K562 (cell line): ENCODE data around the gene PPP1R12B. TPM values are rescaled to one million over a fixed set of nuclear protein-coding genes. Genes with fewer than 3 reads are reported as not detected.
A peak's percentile ranks its signal among the peaks of the same experiment; 100 is the strongest.

Experiments used
- ATAC-seq: fragments of 200-7000 bp; cut with Tn5 transposase; 3 replicates; pipeline ENCODE4 v1.9.1; 2020; ENCODE audit warnings: moderate library complexity
- BruUV-seq: library from RNA; stranded (reverse); fragments of 400-500 nt; replicated peaks from 2 replicates; lab custom pipeline; 2021; lab: Mats Ljungman, UMichigan
- CTCF ChIA-PET: fragments of 300-600 bp; formaldehyde crosslinking; extraction: SDS; loops from one replicate; lab custom pipeline; 2021; ENCODE audit warnings: low intra/inter-chr PET ratio; lab: Yijun Ruan, JAX
- POLR2A ChIA-PET: fragments of 300-600, 350-650 bp; sonication (Branson Sonifier 250); formaldehyde crosslinking; extraction: SDS; loops from one replicate; lab custom pipeline; 2021; ENCODE audit warnings: antibody characterized with exemption, inconsistent platforms; lab: Yijun Ruan, JAX
- DNase-seq, 4 experiments: peaks; one replicate each; pipeline versions ENCODE4 v3.0.0 to v3.0.0-alpha.2; 2011 to 2018; ENCODE audit warnings: low spot score in 3 of 4, mixed read lengths in 3 of 4; ENCODE audit errors: extremely low read depth in 1 of 4
- FAIRE-seq: peaks from 2 replicates; lab custom pipeline; 2011; peaks lifted over from hg19 to GRCh38; lab: Jason Lieb, UNC
- H2AFZ ChIP-seq: 2 replicates; pipeline ENCODE4 v1.6.0; 2011; ENCODE audit warnings: low read depth, low read length, control low read depth, inconsistent platforms
- H3K27ac ChIP-seq: fragments of 200-600 bp; 3 replicates; pipeline ENCODE4 v1.8.0; 2011; ENCODE audit warnings: low read depth, mild to moderate bottlenecking, control low read depth, inconsistent platforms, low read length, moderate library complexity, mixed read lengths; ENCODE audit errors: extremely low read depth
- H3K27me3 ChIP-seq, 2 experiments: fragments of 300-600 bp in 1 of 2; 2 replicates in 1 of 2; 3 replicates in 1 of 2; pipeline versions ENCODE4 v1.6.0 to v1.8.0; 2011; ENCODE audit warnings: inconsistent platforms in 2 of 2, low read length in 2 of 2, mild to moderate bottlenecking in 1 of 2, mixed read lengths in 1 of 2, moderate library complexity in 1 of 2; ENCODE audit not compliant: control insufficient read depth in 2 of 2, insufficient read depth in 2 of 2
- H3K36me3 ChIP-seq: fragments of 300-600 bp; 3 replicates; pipeline ENCODE4 v1.8.0; 2011; ENCODE audit warnings: mild to moderate bottlenecking, low read length, inconsistent platforms; ENCODE audit not compliant: control insufficient read depth, insufficient read depth
- H3K4me1 ChIP-seq, 2 experiments: fragments of 200-600 bp in 1 of 2; replicated peaks in 1 of 2; 2 replicates in 1 of 2; 3 replicates in 1 of 2; pipeline versions ENCODE4 v1.5.1 to v1.8.0; 2011; ENCODE audit warnings: inconsistent platforms in 2 of 2, low read length in 2 of 2, mild to moderate bottlenecking in 1 of 2, mixed read lengths in 1 of 2, moderate library complexity in 1 of 2; ENCODE audit not compliant: control insufficient read depth in 2 of 2, insufficient read depth in 2 of 2
- H3K4me2 ChIP-seq: 2 replicates; pipeline ENCODE4 v1.6.1; 2011; ENCODE audit warnings: low read length, control low read depth, inconsistent platforms, mixed read lengths; ENCODE audit not compliant: insufficient read depth
- H3K4me3 ChIP-seq: fragments of 200-600 bp; sonication (generic), shearing (Covaris generic); 2 replicates; pipeline ENCODE4 v1.5.1; 2016; ENCODE audit warnings: control low read depth, inconsistent platforms
- H3K79me2 ChIP-seq: fragments of 200-600 bp; 3 replicates; pipeline ENCODE4 v1.8.0; 2011; ENCODE audit warnings: low read length, inconsistent platforms; ENCODE audit not compliant: control insufficient read depth, insufficient read depth
- H3K9ac ChIP-seq, 2 experiments: 2 replicates each; pipeline versions ENCODE4 v1.6.0 to v1.6.1; 2011; ENCODE audit warnings: low read depth in 2 of 2, low read length in 2 of 2, control low read depth in 1 of 2, inconsistent platforms in 1 of 2, mild to moderate bottlenecking in 1 of 2, mixed read lengths in 1 of 2; ENCODE audit not compliant: insufficient read depth in 1 of 2
- H3K9me1 ChIP-seq: one replicate; pipeline ENCODE4 v1.6.0; 2011; ENCODE audit warnings: inconsistent platforms, mild to moderate bottlenecking, low read length, moderate library complexity; ENCODE audit not compliant: control insufficient read depth, insufficient read depth
- H3K9me3 ChIP-seq: replicated peaks from 2 replicates; pipeline ENCODE4 v1.5.1; 2011; ENCODE audit warnings: low read depth, low read length, inconsistent platforms; ENCODE audit not compliant: control insufficient read depth, insufficient read depth
- H4K20me1 ChIP-seq: replicated peaks from 2 replicates; pipeline ENCODE4 v1.6.1; 2011; ENCODE audit warnings: low read length, inconsistent platforms, mixed read lengths; ENCODE audit not compliant: control insufficient read depth, insufficient read depth
- ELF4 ChIP-seq: fragments of 450-650 bp; formaldehyde crosslinking; IDR thresholded peaks from 2 replicates; pipeline ENCODE4 v1.4.0; 2022; ENCODE audit warnings: missing genetic modification characterization
- FOSL1 ChIP-seq: fragments of 200-800 bp; sonication (Bioruptor generic); conservative IDR thresholded peaks from 2 replicates; pipeline ENCODE4 v1.6.1; 2016; ENCODE audit warnings: missing genetic modification characterization, missing compliant biosample characterization
- HMGXB4 ChIP-seq: sonication (generic); formaldehyde crosslinking; IDR thresholded peaks from 2 replicates; pipeline ENCODE4 v1.8.1; 2023; ENCODE audit warnings: mild to moderate bottlenecking, missing genetic modification reagents
- LEF1 ChIP-seq: fragments of 450-650 bp; IDR thresholded peaks from 2 replicates; pipeline ENCODE4 v1.6.1; 2016; ENCODE audit warnings: mild to moderate bottlenecking
- MIER1 ChIP-seq: fragments of 450-650 bp; IDR thresholded peaks from 2 replicates; pipeline ENCODE4 v1.6.1; 2016; ENCODE audit warnings: antibody characterized with exemption, mild to moderate bottlenecking, low read depth
- SAFB ChIP-seq: fragments of 200-400 bp; formaldehyde crosslinking; IDR thresholded peaks from 2 replicates; pipeline ENCODE4 v1.6.1; 2017; ENCODE audit warnings: low read depth, low read length, borderline replicate concordance
- SMARCE1 ChIP-seq: fragments of 450-650 bp; IDR thresholded peaks from 2 replicates; pipeline ENCODE4 v1.7.1; 2016; ENCODE audit warnings: mild to moderate bottlenecking
- TAL1 ChIP-seq: fragments of 450-650 bp; IDR thresholded peaks from 2 replicates; pipeline ENCODE4 v1.6.1; 2016; ENCODE audit warnings: mild to moderate bottlenecking
- ZFX ChIP-seq: sonication (generic); formaldehyde crosslinking; IDR thresholded peaks from 2 replicates; pipeline ENCODE4 v1.8.0; 2022; ENCODE audit warnings: mild to moderate bottlenecking, missing genetic modification reagents, moderate library complexity
- ZNF512 ChIP-seq: IDR thresholded peaks from 2 replicates; pipeline ENCODE4 v1.6.1; 2016; ENCODE audit warnings: missing genetic modification characterization, missing compliant biosample characterization
- in situ Hi-C: fragments of 300-500 bp; cut with MboI; formaldehyde crosslinking; loops from 4 replicates; pipeline ENCODE4 v1.15.0; 2018; ENCODE audit warnings: inconsistent platforms, mixed read lengths
- intact Hi-C: fragments of 100-400 bp; cut with micrococcal nuclease; formaldehyde crosslinking; loops from 2 replicates; pipeline ENCODE4 v1.14.2; 2022
- polyA plus RNA-seq, 8 experiments: library from polyadenylated mRNA; depleted of rRNA in 4 of 8; stranded (reverse) in 5 of 8; unstranded in 3 of 8; fragments of >200 nt; fragmentation: Nextera tagmentation in 2 of 8; fragmentation: Illumina TruSeq in 1 of 8; extraction: Ambion mirVana in 2 of 8; extraction: Trizol in 1 of 8; gene quantifications; 2 replicates each; pipeline versions ENCODE4 v1.2.1 to v1.2.3, GENCODE V29; 2011 to 2014; ENCODE audit warnings: inconsistent platforms in 1 of 8, missing spikeins in 1 of 8
- total RNA-seq, 7 experiments: library from RNA; depleted of rRNA in 6 of 7; stranded (reverse); fragments of >200 nt in 6 of 7; fragmentation: Illumina TruSeq in 2 of 7; extraction: Trizol in 2 of 7; gene quantifications; 2 replicates each; pipeline versions ENCODE4 v1.2.1 to v1.2.3, GENCODE V29; 2011 to 2021; ENCODE audit warnings: low replicate concordance in 1 of 7

The PPP1R12B gene
- total and polyA plus RNA-seq, 9 of the 15 experiments (the other 6 are each of a cell fraction or from before 2014, with no cell fraction given): 0.73 to 16.9 (median 13.6) TPM

- 0 out of 2 replicates have a peak, but pooled peaks have one; percentile 30 for TF ChIP-seq ZFX (CRISPR knock-in tag)
- TF ChIP-seq SAFB: no peak
- TF ChIP-seq FOSL1: peak; percentile 75
- no peak for TF ChIP-seq ELF4 (CRISPR knock-in tag)
- TF ChIP-seq TAL1: peak; percentile 27
- TF ChIP-seq MIER1: no peak
- TF ChIP-seq HMGXB4 (CRISPR knock-in tag): no peak
- peak; percentile 28; the same call in 1 of the 2 replicates for TF ChIP-seq SMARCE1
- TF ChIP-seq, all 486 proteins: peak for 28
Observed at GRCh38 chr1:202584707-202585589, 236.4 kb downstream of the PPP1R12B start (continued).

DNA sequence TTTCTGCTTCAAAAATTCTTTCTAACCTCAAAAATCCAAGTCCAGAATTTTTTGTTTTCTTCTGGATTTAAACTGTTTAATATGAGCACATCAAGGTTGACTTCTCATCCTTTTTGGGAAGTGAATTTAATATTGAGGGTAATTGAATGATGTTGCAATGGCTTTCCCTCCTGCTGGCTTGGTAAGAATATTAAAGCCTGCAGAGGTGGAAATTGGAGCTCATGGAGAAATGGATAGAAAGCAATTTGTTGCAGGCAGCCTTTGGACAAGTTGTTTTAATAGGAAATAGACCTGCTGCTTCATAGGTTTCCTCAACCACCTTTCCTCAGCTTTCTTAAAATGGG lies 237.1 kb downstream of the PPP1R12B start:
- Histone ChIP-seq H3K27ac (no peak overlapping the region), H3K79me2 (no peaks in the 10 kb centered on the region), H3K4me3 (no peak overlapping the region), H3K36me3 (peaks cover 12% of the 10 kb centered on the region; the same call in 1 of the 3 replicates), H3K9me1 (no peaks in the 10 kb centered on the region), H3K9me3 (no peaks in the 10 kb centered on the region), H2AFZ (no peak overlapping the region), H3K9ac (no peak overlapping the region), H4K20me1 (0 out of 2 replicates have a peak, but pooled peaks cover 4% of the 10 kb centered on the region), H3K4me2 (no peak overlapping the region), H3K27me3 (no peaks in the 10 kb centered on the region), H3K4me1 (peaks cover 6 to 24% of the 10 kb centered on the region in 2 experiments; a peak in 4 of 5 replicates)
- FAIRE-seq: no peak
- ChIA-PET CTCF (interaction anchor here (1.4 kb wide), 1 partner anchor 15 kb away, joined by 3 read pairs; no protein-coding TSS in a partner anchor), POLR2A (interaction anchor here (1.5 to 2.8 kb wide), 4 partner anchors 10 to 19 kb away, joined by 3 to 13 read pairs (median 8); no protein-coding TSS in a partner anchor)
- TF ChIP-seq LEF1 (no peak), ZNF512 (tag) (0 out of 2 replicates have a peak, but pooled peaks have one; percentile 17)
- no peak for DNase-seq
- BruUV-seq: no TSS peak
- intact Hi-C loops (no loop called here), in situ Hi-C loops (no loop called here)
- ATAC-seq: no peak
